CD8-positive, alpha-beta memory T cell (primary cell): Measurements from ENCODE around the gene SDF4. TPM values are rescaled to one million over a fixed set of nuclear protein-coding genes. Genes with fewer than 3 reads are reported as not detected.

ENCODE experiments used
- CTCF ChIA-PET: fragments of 350-600 bp; sonication (Branson Sonifier 250); formaldehyde crosslinking; loops from one replicate; lab custom pipeline; 2021; ENCODE audit warnings: antibody characterized with exemption; lab: Charles Lee
- POLR2A ChIA-PET: fragments of 350-600 bp; sonication (Branson Sonifier 250); formaldehyde crosslinking; loops from one replicate; lab custom pipeline; 2021; ENCODE audit warnings: antibody characterized with exemption; lab: Charles Lee
- DNase-seq, 5 donors: peaks; one replicate each; pipeline versions ENCODE4 v3.0.0 to v3.0.0-alpha.2; 2020 to 2022; ENCODE audit warnings: mixed read lengths in 1 of 5
- H3K27ac ChIP-seq: one replicate; pipeline ENCODE4 v1.7.0; 2013; ENCODE audit warnings: low read depth, mild to moderate bottlenecking, low read length, moderate library complexity
- H3K27me3 ChIP-seq: 2 replicates; pipeline ENCODE4 v1.7.0; 2013; ENCODE audit warnings: low read length, mild to moderate bottlenecking; ENCODE audit not compliant: insufficient read depth, poor library complexity, severe bottlenecking
- H3K36me3 ChIP-seq: 2 replicates; pipeline ENCODE4 v1.7.0; 2013; ENCODE audit warnings: mild to moderate bottlenecking, low read length, moderate library complexity; ENCODE audit not compliant: insufficient read depth
- H3K4me1 ChIP-seq: 2 replicates; pipeline ENCODE4 v1.7.0; 2013; ENCODE audit warnings: mild to moderate bottlenecking, low read length, moderate library complexity; ENCODE audit not compliant: insufficient read depth
- H3K4me3 ChIP-seq: 2 replicates; pipeline ENCODE4 v1.7.0; 2013; ENCODE audit warnings: mild to moderate bottlenecking, low read length
- H3K9me3 ChIP-seq: 2 replicates; pipeline ENCODE4 v1.7.0; 2013; ENCODE audit warnings: mild to moderate bottlenecking, low read length
- H3K27ac Mint-ChIP-seq, 8 donors: one replicate each; pipeline ENCODE4 v1.8.0; 2020 to 2021; ENCODE audit warnings: mixed read lengths in 8 of 8, mild to moderate bottlenecking in 6 of 8, inconsistent platforms in 3 of 8, moderate library complexity in 3 of 8
- H3K27me3 Mint-ChIP-seq, 2 donors: one replicate each; pipeline ENCODE4 v1.8.0; 2020 to 2021; ENCODE audit warnings: mixed read lengths in 2 of 2, mild to moderate bottlenecking in 1 of 2, moderate library complexity in 1 of 2
- H3K36me3 Mint-ChIP-seq, 3 donors: one replicate each; pipeline ENCODE4 v1.8.0; 2020 to 2021; ENCODE audit warnings: mixed read lengths in 3 of 3, inconsistent platforms in 1 of 3, mild to moderate bottlenecking in 1 of 3
- H3K4me1 Mint-ChIP-seq, 3 donors: one replicate each; pipeline ENCODE4 v1.8.0; 2020 to 2021; ENCODE audit warnings: mixed read lengths in 3 of 3, inconsistent platforms in 1 of 3, mild to moderate bottlenecking in 1 of 3
- H3K4me3 Mint-ChIP-seq, 7 donors: one replicate each; pipeline ENCODE4 v1.8.0; 2020 to 2021; ENCODE audit warnings: mixed read lengths in 7 of 7, mild to moderate bottlenecking in 6 of 7, moderate library complexity in 4 of 7, inconsistent platforms in 2 of 7
- H3K9me3 Mint-ChIP-seq, 5 donors: one replicate each; pipeline ENCODE4 v1.8.0; 2020 to 2022; ENCODE audit warnings: mixed read lengths in 5 of 5, mild to moderate bottlenecking in 3 of 5, moderate library complexity in 2 of 5, inconsistent platforms in 1 of 5
- polyA plus RNA-seq: library from polyadenylated mRNA; unstranded; fragments of 300-500 nt; fragmentation: Illumina TruSeq; gene quantifications from one replicate; pipeline ENCODE4 v1.2.3, GENCODE V29; 2021
- total RNA-seq, 2 experiments: library from RNA; stranded (reverse); gene quantifications; one replicate each; pipeline ENCODE4 v1.2.3, GENCODE V29; 2021

SDF4 gene
- total and polyA plus RNA-seq, 3 experiments from 2014 or later, result 108 to 169 (median 158) TPM

- peaks cover 8 to 13% (median 10%) of the 10 kb centered on the region in 3 donors for H3K4me1 Mint-ChIP-seq
- CTCF ChIA-PET, result interaction anchor here (1.2 kb wide), 1 partner anchor 116 kb away, joined by 3 read pairs; no protein-coding TSS in a partner anchor
- Histone ChIP-seq H3K27ac (no peak overlapping the region), H3K36me3 (no peaks in the 10 kb centered on the region), H3K27me3 (no peaks in the 10 kb centered on the region), H3K4me3 (no peak overlapping the region), H3K4me1 (no peaks in the 10 kb centered on the region), H3K9me3 (no peaks in the 10 kb centered on the region)
- POLR2A ChIA-PET, result no interaction called here
- no peaks in the 10 kb centered on the region for H3K9me3 Mint-ChIP-seq
- peaks cover 0 to 1% of the 10 kb centered on the region in 2 donors for H3K27me3 Mint-ChIP-seq
- H3K4me3 Mint-ChIP-seq, result no peak overlapping the region
- DNase-seq, result no peak
- peaks cover 0 to 10% (median 0%) of the 10 kb centered on the region in 3 donors for H3K36me3 Mint-ChIP-seq
- no peak overlapping the region for H3K27ac Mint-ChIP-seq
These were observed 6.9 kb upstream of the SDF4 start for GRCh38 chr1:1238702-1239178.

- no peaks in the 10 kb centered on the region for H3K36me3 ChIP-seq
- no peak overlapping the region for H3K27ac ChIP-seq
- peaks cover 4% of the 10 kb centered on the region for H3K4me1 ChIP-seq
- no peaks in the 10 kb centered on the region for H3K27me3 ChIP-seq
- H3K9me3 ChIP-seq, result no peaks in the 10 kb centered on the region
- POLR2A ChIA-PET, result no interaction called here
- Mint-ChIP-seq H3K36me3 (peaks cover 0 to 12% (median 0%) of the 10 kb centered on the region in 3 donors), H3K9me3 (no peaks in the 10 kb centered on the region), H3K27ac (no peak overlapping the region), H3K4me1 (peaks cover 12 to 19% (median 15%) of the 10 kb centered on the region in 3 donors), H3K4me3 (no peak overlapping the region), H3K27me3 (peaks cover 0 to 1% of the 10 kb centered on the region in 2 donors)
- CTCF ChIA-PET, result interaction anchor here (1.2 kb wide), 1 partner anchor 116 kb away, joined by 3 read pairs; no protein-coding TSS in a partner anchor
- H3K4me3 ChIP-seq, result no peak overlapping the region
- no peak for DNase-seq
These were observed 6.3 kb upstream of the SDF4 start for GRCh38 chr1:1237874-1238701.

GRCh38 chr1:1236945-1237873 is 5.4 kb upstream of the SDF4 start:
- ChIA-PET CTCF (no interaction called here), POLR2A (no interaction called here)
- peak overlapping the region in 1 of 7 donors; percentile 36 for H3K4me3 Mint-ChIP-seq
- peak overlapping the region in 1 of 8 donors; percentile 19 for H3K27ac Mint-ChIP-seq
- Histone ChIP-seq H3K27me3 (no peaks in the 10 kb centered on the region), H3K27ac (no peak overlapping the region), H3K4me1 (peaks cover 9% of the 10 kb centered on the region), H3K4me3 (no peak overlapping the region), H3K9me3 (no peaks in the 10 kb centered on the region), H3K36me3 (no peaks in the 10 kb centered on the region)
- DNase-seq, result no peak
- H3K9me3 Mint-ChIP-seq, result no peaks in the 10 kb centered on the region
- peaks cover 12 to 19% (median 15%) of the 10 kb centered on the region in 3 donors for H3K4me1 Mint-ChIP-seq
- peaks cover 0 to 12% (median 0%) of the 10 kb centered on the region in 3 donors for H3K36me3 Mint-ChIP-seq
- H3K27me3 Mint-ChIP-seq, result peaks cover 0 to 1% of the 10 kb centered on the region in 2 donors

GRCh38 chr1:1236176-1236763 is 4.5 kb upstream of the SDF4 start:
- H3K4me3 Mint-ChIP-seq, result peak overlapping the region in 1 of 7 donors; percentile 27

GRCh38 chr1:1235016-1235744 is 3.4 kb upstream of the SDF4 start:
- H3K27ac ChIP-seq, result no peak overlapping the region
- H3K9me3 Mint-ChIP-seq, result no peaks in the 10 kb centered on the region
- no peaks in the 10 kb centered on the region for H3K27me3 ChIP-seq
- H3K4me1 ChIP-seq, result peaks cover 19% of the 10 kb centered on the region
- no peaks in the 10 kb centered on the region for H3K9me3 ChIP-seq
- H3K4me1 Mint-ChIP-seq, result peaks cover 20 to 30% (median 23%) of the 10 kb centered on the region in 3 donors
- POLR2A ChIA-PET, result no interaction called here
- CTCF ChIA-PET, result no interaction called here
- H3K27me3 Mint-ChIP-seq, result peaks cover 0 to 1% of the 10 kb centered on the region in 2 donors
- H3K4me3 ChIP-seq, result no peak overlapping the region
- peak overlapping the region in 2 of 7 donors; percentile 3 to 72 for H3K4me3 Mint-ChIP-seq
- DNase-seq, result no peak
- no peak overlapping the region for H3K27ac Mint-ChIP-seq
- peaks cover 0 to 21% (median 0%) of the 10 kb centered on the region in 3 donors for H3K36me3 Mint-ChIP-seq
- no peaks in the 10 kb centered on the region for H3K36me3 ChIP-seq

More at GRCh38 chr1:1236176-1236763, 4.5 kb upstream of the SDF4 start:
- Mint-ChIP-seq H3K27ac (no peak overlapping the region), H3K36me3 (peaks cover 0 to 13% (median 0%) of the 10 kb centered on the region in 3 donors), H3K9me3 (no peaks in the 10 kb centered on the region), H3K27me3 (peaks cover 0 to 1% of the 10 kb centered on the region in 2 donors), H3K4me1 (peaks cover 13 to 20% (median 15%) of the 10 kb centered on the region in 3 donors)
- no peak for DNase-seq
- Histone ChIP-seq H3K4me3 (no peak overlapping the region), H3K36me3 (no peaks in the 10 kb centered on the region), H3K4me1 (peaks cover 9% of the 10 kb centered on the region), H3K27me3 (no peaks in the 10 kb centered on the region), H3K9me3 (no peaks in the 10 kb centered on the region), H3K27ac (no peak overlapping the region)
- CTCF ChIA-PET, result no interaction called here
- POLR2A ChIA-PET, result no interaction called here

- peaks cover 0 to 27% (median 2%) of the 10 kb centered on the region in 3 donors for H3K36me3 Mint-ChIP-seq
- Histone ChIP-seq H3K4me3 (no peak overlapping the region), H3K4me1 (peaks cover 28% of the 10 kb centered on the region), H3K27me3 (no peaks in the 10 kb centered on the region), H3K9me3 (no peaks in the 10 kb centered on the region), H3K27ac (no peak overlapping the region), H3K36me3 (peaks cover 5% of the 10 kb centered on the region)
- no peak for DNase-seq
- H3K9me3 Mint-ChIP-seq, result no peaks in the 10 kb centered on the region
- peaks cover 0 to 1% of the 10 kb centered on the region in 2 donors for H3K27me3 Mint-ChIP-seq
- ChIA-PET POLR2A (no interaction called here), CTCF (no interaction called here)
- H3K27ac Mint-ChIP-seq, result peak overlapping the region in 4 of 8 donors; percentile 42 to 86 (median 72)
- H3K4me1 Mint-ChIP-seq, result peaks cover 27 to 39% (median 30%) of the 10 kb centered on the region in 3 donors
- H3K4me3 Mint-ChIP-seq, result peak overlapping the region; percentile 69 to 83 (median 75)
These were observed 2.5 kb upstream of the SDF4 start for GRCh38 chr1:1234180-1234808.

GRCh38 chr1:1233567-1233892 is 1.7 kb upstream of the SDF4 start:
- Histone ChIP-seq H3K9me3 (no peaks in the 10 kb centered on the region), H3K27me3 (no peaks in the 10 kb centered on the region), H3K4me3 (no peak overlapping the region), H3K27ac (no peak overlapping the region), H3K36me3 (peaks cover 5% of the 10 kb centered on the region), H3K4me1 (peaks cover 28% of the 10 kb centered on the region)
- Mint-ChIP-seq H3K4me3 (peak overlapping the region; percentile 74 to 86 (median 75)), H3K4me1 (peaks cover 27 to 44% (median 30%) of the 10 kb centered on the region in 3 donors), H3K36me3 (peaks cover 0 to 32% (median 2%) of the 10 kb centered on the region in 3 donors), H3K27me3 (no peaks in the 10 kb centered on the region), H3K27ac (peak overlapping the region in 6 of 8 donors; percentile 71 to 86 (median 80)), H3K9me3 (no peaks in the 10 kb centered on the region)
- ChIA-PET POLR2A (no interaction called here), CTCF (no interaction called here)
- DNase-seq, result no peak
